Motor neuron (in vitro differentiated cells): ENCODE measurements around the gene NLGN1. TPM values are rescaled to one million over a fixed set of nuclear protein-coding genes. Genes with fewer than 3 reads are reported as not detected.

ENCODE experiments used
- ATAC-seq, 8 experiments: fragments of 200-7000 bp; cut with Tn5 transposase; replicated peaks in 6 of 8; 2 replicates each; pipeline ENCODE4 v1.8.0; 2021; ENCODE audit warnings: mild to moderate bottlenecking in 8 of 8, moderate library complexity in 8 of 8
- H3K27ac ChIP-seq, 2 donors: fragments of 250-450 bp; sonication (Bioruptor Pico); 2 replicates each; pipeline ENCODE4 v1.9.0; 2021; ENCODE audit warnings: antibody characterized with exemption in 2 of 2, mild to moderate bottlenecking in 2 of 2, moderate library complexity in 1 of 2
- H3K4me1 ChIP-seq, 2 donors: fragments of 250-450 bp; sonication (Bioruptor Pico); replicated peaks in 1 of 2; 2 replicates each; pipeline ENCODE4 v1.6.1; 2021; ENCODE audit warnings: antibody characterized with exemption in 2 of 2, mild to moderate bottlenecking in 2 of 2, moderate library complexity in 1 of 2
- H3K4me3 ChIP-seq, 5 donors: fragments of 250-450 bp; sonication (Bioruptor Pico); 2 replicates each; pipeline ENCODE4 v1.9.0; 2021; ENCODE audit warnings: antibody characterized with exemption in 5 of 5, mild to moderate bottlenecking in 5 of 5, moderate library complexity in 4 of 5
- WGBS, 10 experiments: fragments of 450-650 bp; shearing (Covaris generic); methylation state at CpG; one replicate each; pipeline ENCODE4 v1.0.0; 2022; 5-methylcytosine and 5-hydroxymethylcytosine counted together
- in situ Hi-C, 9 experiments: fragments of 400-800 bp; cut with MboI; loops; one replicate each; pipeline ENCODE4 v1.15.0; 2021; ENCODE audit warnings: low sequenced_read_pairs in 9 of 9, low pct_unique_long_range_greater_than_20kb in 2 of 9; ENCODE audit not compliant: unreplicated experiment in 9 of 9
- total RNA-seq, 8 experiments: library from RNA; unstranded; fragments of 300-600 nt; gene quantifications; 2 replicates each; pipeline versions ENCODE4 v1.2.3 to v1.2.4, GENCODE V29; 2022

Gene NLGN1
- total RNA-seq, 8 experiments from 2014 or later: 16.6 to 63.4 (median 34.8) TPM

DNA sequence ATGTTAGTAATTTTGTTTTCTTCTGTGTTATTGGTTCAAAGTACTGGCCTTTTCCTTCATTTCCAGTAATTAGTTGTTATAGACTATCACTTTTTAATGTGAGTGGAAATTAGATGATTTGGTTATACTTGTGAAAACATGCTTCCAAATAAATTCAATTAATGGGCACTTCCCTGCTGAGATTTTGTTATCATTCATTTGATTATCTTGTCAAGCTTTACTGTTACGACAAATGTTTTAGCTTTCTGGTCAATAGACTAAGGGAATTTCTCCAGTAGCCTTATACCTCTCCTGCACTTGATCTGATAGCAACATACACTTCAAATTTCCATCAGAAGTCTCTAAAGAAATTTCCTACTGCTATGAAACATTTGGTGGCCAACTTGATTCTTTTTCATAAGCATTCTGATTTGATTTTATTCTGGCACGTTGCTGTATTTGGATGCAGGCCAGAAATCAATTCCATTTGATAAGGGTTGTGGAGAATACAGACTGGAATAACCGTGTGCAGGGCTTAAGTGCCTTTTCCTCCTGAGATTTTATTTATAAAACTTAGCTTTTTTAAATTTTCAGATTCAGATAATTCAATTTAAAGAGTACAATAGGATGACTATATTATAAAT lies 887.8 kb downstream of the NLGN1 start:
- WGBS, 10 experiments: 67 to 100% (median 85%) methylated on average over 1 to 3 of the region's 3 CpGs
- no peak overlapping the region for H3K27ac ChIP-seq
- no peak for ATAC-seq
- in situ Hi-C loops: no loop called here
- no peak overlapping the region for H3K4me3 ChIP-seq
- no peaks in the 10 kb centered on the region for H3K4me1 ChIP-seq

- no peak overlapping the region for H3K27ac ChIP-seq
- no peaks in the 10 kb centered on the region for H3K4me1 ChIP-seq
- in situ Hi-C loops: no loop called here
- ATAC-seq: no peak
- no peak overlapping the region for H3K4me3 ChIP-seq
- WGBS, 10 experiments: 8 to 100% (median 93%) methylated on average over 1 of the region's 1 CpG; no CpG with 5 or more reads in 2 of the 10 experiments
Measured at GRCh38 chr3:174287705-174288104, 890.2 kb downstream of the NLGN1 start.

DNA sequence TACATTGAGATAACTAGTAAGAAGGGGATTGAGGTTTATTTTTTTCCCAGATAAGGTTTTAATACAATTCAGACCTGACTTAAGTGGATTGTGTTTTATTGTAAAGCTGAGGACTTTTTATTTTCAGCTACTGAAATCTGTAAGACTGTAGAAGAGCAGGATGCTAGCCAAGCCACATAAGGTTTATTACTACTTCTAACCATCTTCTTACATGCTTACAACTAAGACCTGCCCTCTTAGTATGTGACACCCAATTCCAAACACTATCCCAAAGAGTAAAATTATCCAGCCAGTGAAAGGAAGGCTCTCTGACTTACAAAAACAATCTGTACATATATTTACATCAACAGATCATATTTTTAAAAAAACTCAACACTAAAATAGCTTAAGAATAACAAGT lies 897.1 kb downstream of the NLGN1 start:
- Histone ChIP-seq H3K27ac (no peak overlapping the region), H3K4me1 (no peaks in the 10 kb centered on the region), H3K4me3 (no peak overlapping the region)
- ATAC-seq: no peak
- in situ Hi-C loops: no loop called here

DNA sequence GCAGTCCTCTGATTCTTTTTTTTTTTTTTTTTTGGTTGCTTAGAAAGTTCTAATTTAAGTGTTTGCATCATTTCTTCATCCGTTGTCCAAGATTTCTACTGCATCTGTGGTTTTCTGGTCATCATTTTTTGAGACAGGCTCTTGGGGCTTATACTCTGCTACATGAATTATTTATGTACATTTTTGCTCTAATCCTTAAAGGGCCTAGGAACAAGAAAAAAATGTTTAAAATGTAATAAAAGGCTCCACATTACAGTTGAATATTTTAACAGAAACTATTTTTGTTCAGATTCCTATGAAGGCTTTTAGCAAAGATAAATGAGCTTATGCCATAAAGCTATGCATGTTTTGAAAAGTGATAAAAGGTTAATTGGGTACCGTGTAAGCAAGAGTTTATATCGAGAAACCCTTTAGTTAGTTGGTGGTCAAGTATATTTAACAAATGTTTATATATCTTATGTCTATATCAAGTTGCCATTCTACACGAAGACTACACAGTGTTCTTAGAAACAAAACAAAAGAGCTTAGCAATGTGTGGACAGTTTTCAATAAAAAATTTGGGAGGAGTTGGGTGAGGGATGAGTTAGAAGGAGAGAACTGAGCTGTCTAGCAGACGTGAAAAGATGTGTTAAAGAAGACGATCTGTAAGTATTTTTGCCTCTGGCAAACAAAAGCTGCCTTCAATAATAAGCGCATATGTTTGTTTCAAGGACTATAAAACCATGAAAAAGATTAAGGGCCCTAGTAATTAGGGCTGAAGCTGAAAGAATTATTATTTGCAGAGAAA lies 898.0 kb downstream of the NLGN1 start:
- in situ Hi-C loops: no loop called here
- no peak overlapping the region for H3K4me3 ChIP-seq
- no peak overlapping the region for H3K27ac ChIP-seq
- 0 to 100% (median 88%) methylated on average over 1 to 7 of the region's 7 CpGs for WGBS, 10 experiments
- H3K4me1 ChIP-seq: no peaks in the 10 kb centered on the region
- peak in 3 of 8 experiments; percentile 63 to 82 (median 67) for ATAC-seq

DNA sequence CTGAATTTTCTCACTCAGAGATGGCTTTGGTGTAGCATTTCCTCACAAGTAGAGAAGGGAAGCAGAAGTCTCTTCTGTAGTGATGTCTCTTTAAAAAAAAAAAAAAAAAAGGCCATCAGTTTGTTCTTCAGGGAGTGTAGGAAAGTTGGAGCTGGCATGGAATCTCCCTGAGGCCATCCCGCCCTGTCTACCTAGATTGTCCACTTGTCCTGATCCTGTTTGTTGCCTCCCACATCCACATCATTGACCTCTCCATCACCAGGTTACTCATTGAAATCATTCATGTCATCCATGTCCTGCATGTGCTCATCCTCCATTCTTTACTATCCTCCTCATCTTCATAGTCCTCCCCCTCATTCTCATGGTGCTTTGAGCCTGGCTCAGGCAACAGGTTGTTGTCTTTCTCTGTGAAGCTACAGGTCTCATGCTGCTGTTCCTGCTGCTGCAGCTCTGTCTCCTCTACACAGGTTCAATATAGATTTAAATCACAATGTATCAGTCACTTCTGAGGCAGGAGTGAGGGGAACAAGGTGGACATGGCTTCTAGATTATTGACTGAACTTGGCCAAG lies 905.3 kb downstream of the NLGN1 start:
- in situ Hi-C loops: loop anchor here in 1 of 9 experiments (25.0 kb wide), 1 partner anchor 166 kb away; no protein-coding TSS in a partner anchor
- ATAC-seq: no peak
- WGBS, 10 experiments: 80 to 88% (median 88%) methylated on average over 1 of the region's 1 CpG; no CpG with 5 or more reads in 6 of the 10 experiments
- Histone ChIP-seq H3K4me1 (no peaks in the 10 kb centered on the region), H3K27ac (no peak overlapping the region), H3K4me3 (no peak overlapping the region)

DNA sequence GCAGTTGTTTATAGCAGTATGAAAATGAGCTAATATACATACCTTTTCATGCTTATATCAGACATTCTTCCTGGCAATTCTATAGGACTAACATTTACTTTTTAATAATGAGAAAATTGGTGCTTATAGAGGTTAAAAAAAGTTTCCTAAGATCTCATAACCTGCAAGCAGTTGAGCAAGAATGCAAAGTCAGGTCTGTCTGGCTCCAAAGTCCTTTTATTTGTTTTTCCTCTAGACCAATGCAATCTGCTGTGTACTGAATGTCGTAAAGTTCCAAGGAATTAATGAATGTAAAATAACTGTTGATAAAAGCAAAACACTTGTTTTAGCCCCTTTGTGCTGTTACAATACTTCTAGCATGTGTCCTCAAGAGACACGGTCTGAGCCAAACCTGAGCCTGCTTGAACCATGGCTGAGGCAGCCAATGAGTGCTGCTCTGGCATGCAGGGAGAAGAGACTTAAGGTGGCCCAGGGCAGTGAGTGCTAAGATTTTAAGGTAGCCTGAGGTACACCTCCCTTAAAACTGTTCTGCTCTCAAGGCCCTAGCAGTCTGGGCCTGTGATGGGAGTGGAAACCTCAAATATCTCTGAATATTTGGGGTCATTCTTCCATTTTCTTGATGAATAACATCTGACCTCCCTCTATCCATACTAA lies 906.5 kb downstream of the NLGN1 start:
- WGBS, 10 experiments: 31 to 100% (median 60%) methylated on average over 1 to 2 of the region's 2 CpGs; no CpG with 5 or more reads in 2 of the 10 experiments
- in situ Hi-C loops: loop anchor here in 1 of 9 experiments (25.0 kb wide), 1 partner anchor 167 kb away; no protein-coding TSS in a partner anchor

GRCh38 chr3:174308736-174309135 lies 911.2 kb downstream of the NLGN1 start:
- H3K4me1 ChIP-seq: peaks cover 0 to 11% of the 10 kb centered on the region in 2 donors
- H3K4me3 ChIP-seq: no peak overlapping the region
- ATAC-seq: no peak
- H3K27ac ChIP-seq: no peak overlapping the region
- in situ Hi-C loops: loop anchor here in 1 of 9 experiments (25.0 kb wide), 1 partner anchor 171 kb away; no protein-coding TSS in a partner anchor
- 80 to 100% (median 100%) methylated on average over 1 of the region's 1 CpG; no CpG with 5 or more reads in 3 of the 10 experiments for WGBS, 10 experiments

More for the DNA sequence above, 906.5 kb downstream of the NLGN1 start:
- Histone ChIP-seq H3K27ac (no peak overlapping the region), H3K4me3 (no peak overlapping the region), H3K4me1 (no peaks in the 10 kb centered on the region)
- peak in 3 of 8 experiments; percentile 36 to 86 (median 44) for ATAC-seq

DNA sequence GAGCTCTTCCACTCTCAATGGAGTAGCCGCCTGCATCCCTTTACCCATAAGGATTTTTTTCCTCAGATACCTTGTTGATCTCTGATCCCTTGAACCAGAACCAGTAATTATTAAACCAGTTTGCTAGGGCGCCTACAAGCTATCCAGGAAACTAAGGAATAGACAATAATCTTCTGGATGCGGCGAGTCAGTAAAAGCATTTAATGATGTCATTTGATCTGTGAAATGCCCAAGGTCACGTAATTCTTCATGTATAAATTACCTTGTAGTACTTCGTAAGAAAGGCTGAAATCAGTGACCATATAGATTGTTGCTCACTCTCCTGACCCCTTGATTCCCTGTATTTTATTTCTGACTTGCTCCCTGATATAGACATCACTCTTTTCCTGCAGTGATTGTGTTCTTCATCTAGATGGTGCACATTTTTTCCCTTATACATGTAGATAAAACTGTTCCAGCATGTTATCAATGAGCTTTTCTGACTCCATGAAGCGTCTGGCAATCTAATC lies 913.0 kb downstream of the NLGN1 start:
- peak in 3 of 8 experiments; percentile 43 to 67 (median 60) for ATAC-seq
- no peak overlapping the region for H3K27ac ChIP-seq

DNA sequence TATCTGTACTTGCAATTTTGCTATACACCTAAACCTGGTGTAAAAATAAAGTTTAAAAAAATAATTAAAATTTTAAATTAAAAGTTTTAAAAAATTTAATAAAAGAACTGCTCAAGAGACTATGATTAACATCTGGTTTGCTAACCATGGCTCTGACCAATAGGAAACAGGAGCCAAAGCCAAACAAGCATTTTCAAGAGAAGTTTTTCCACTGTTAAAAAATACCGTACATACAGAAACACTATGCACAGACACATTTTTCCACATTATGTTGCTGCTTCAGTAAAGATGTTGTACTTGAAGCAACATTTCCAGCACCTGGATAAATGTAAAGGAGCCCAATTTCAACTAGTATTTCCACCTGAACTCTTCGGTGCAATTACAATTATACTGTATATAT lies 917.7 kb downstream of the NLGN1 start:
- in situ Hi-C loops: loop anchor here in 1 of 9 experiments (25.0 kb wide), 1 partner anchor 178 kb away; no protein-coding TSS in a partner anchor
- Histone ChIP-seq H3K4me1 (peaks cover 0 to 11% of the 10 kb centered on the region in 2 donors), H3K4me3 (no peak overlapping the region), H3K27ac (no peak overlapping the region)
- 39 to 100% (median 50%) methylated on average over 1 to 2 of the region's 2 CpGs for WGBS, 10 experiments
- ATAC-seq: no peak

More for the DNA sequence above, 913.0 kb downstream of the NLGN1 start:
- in situ Hi-C loops: loop anchor here in 1 of 9 experiments (25.0 kb wide), 1 partner anchor 173 kb away; no protein-coding TSS in a partner anchor
- Histone ChIP-seq H3K4me1 (peaks cover 0 to 11% of the 10 kb centered on the region in 2 donors), H3K4me3 (no peak overlapping the region)
- WGBS, 10 experiments: 55 to 100% (median 66%) methylated on average over 3 to 7 of the region's 7 CpGs

DNA sequence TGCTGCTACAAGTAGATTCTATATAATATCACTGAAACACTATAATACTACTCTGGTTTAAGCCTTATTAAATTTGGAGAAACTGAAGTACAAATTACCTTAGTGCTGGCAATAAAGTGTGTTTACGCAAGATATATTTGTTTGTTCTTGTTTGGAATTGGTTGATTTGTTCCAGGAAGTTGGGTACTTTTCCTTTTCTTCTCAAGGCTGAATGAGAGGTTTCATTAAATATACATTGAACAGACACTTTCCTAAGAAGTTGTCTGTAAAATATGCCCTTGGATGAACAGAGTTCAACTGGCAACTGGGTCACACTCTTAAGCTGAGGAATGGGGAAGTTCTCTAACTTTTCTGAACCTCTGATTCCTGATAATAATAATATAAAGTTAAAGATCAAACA lies 919.5 kb downstream of the NLGN1 start:
- WGBS, 10 experiments: 88 to 100% (median 100%) methylated on average over 1 of the region's 1 CpG; no CpG with 5 or more reads in 2 of the 10 experiments
- no peak for ATAC-seq
- in situ Hi-C loops: loop anchor here in 1 of 9 experiments (25.0 kb wide), 1 partner anchor 180 kb away; no protein-coding TSS in a partner anchor

DNA sequence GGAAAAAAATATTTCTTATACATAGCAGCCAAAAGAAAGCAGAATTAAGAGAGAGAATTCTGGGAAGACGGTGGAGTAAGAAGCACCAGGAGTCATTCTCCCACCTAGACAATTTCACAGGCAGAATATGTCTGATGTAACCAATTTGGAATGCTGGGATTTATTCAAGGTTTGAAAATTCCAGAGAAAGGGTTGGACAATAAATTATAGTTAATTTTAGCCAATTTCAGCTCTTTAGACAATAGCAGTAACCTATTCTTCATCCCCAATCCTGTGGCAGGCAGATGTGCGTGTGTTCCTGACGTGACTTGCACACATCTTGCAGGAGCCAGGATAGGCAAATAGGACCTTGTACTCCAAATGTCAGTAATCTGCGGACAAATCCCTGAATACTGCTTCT lies 920.6 kb downstream of the NLGN1 start:
- Histone ChIP-seq H3K4me3 (no peak overlapping the region), H3K4me1 (no peaks in the 10 kb centered on the region), H3K27ac (no peak overlapping the region)
- ATAC-seq: no peak
- in situ Hi-C loops: loop anchor here in 1 of 9 experiments (25.0 kb wide), 1 partner anchor 181 kb away; no protein-coding TSS in a partner anchor
- 79 to 100% (median 91%) methylated on average over 1 to 3 of the region's 4 CpGs; no CpG with 5 or more reads in 2 of the 10 experiments for WGBS, 10 experiments

More for the DNA sequence above, 919.5 kb downstream of the NLGN1 start:
- H3K4me3 ChIP-seq: no peak overlapping the region
- no peaks in the 10 kb centered on the region for H3K4me1 ChIP-seq
- H3K27ac ChIP-seq: no peak overlapping the region

DNA sequence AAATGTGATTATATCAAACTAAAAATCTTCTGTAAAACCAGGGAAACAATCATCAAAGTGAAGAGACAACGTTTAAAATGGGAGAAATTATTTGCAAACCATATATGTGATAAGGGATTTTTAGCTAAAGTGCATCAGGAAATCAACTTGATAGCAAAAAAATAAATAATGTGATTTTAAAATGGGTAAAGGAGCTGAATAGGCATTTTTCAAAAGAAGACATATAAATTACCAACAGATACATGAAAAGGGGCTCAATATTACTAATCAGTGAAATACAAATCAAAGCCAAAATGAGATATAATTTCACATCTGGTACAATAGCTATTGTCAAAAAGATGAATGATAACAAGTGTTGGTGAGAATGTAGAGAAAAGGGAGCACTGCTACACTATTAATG lies 924.0 kb downstream of the NLGN1 start:
- Histone ChIP-seq H3K4me1 (peaks cover 0 to 6% of the 10 kb centered on the region in 2 donors), H3K4me3 (no peak overlapping the region), H3K27ac (no peak overlapping the region)
- in situ Hi-C loops: loop anchor here in 1 of 9 experiments (25.0 kb wide), 1 partner anchor 184 kb away; no protein-coding TSS in a partner anchor
- 25 to 91% (median 46%) methylated on average over 1 of the region's 1 CpG for WGBS, 10 experiments
- no peak for ATAC-seq
